NOMO-1 treated with dmso at 0.1 percent for 144 hours (cell line): ENCODE data around the gene SIPA1.

Source experiments
- DNase-seq: peaks from one replicate; lab custom pipeline; 2025; ENCODE audit not compliant: unreplicated experiment; lab: John Stamatoyannopoulos, UW

SIPA1 gene, protein sequence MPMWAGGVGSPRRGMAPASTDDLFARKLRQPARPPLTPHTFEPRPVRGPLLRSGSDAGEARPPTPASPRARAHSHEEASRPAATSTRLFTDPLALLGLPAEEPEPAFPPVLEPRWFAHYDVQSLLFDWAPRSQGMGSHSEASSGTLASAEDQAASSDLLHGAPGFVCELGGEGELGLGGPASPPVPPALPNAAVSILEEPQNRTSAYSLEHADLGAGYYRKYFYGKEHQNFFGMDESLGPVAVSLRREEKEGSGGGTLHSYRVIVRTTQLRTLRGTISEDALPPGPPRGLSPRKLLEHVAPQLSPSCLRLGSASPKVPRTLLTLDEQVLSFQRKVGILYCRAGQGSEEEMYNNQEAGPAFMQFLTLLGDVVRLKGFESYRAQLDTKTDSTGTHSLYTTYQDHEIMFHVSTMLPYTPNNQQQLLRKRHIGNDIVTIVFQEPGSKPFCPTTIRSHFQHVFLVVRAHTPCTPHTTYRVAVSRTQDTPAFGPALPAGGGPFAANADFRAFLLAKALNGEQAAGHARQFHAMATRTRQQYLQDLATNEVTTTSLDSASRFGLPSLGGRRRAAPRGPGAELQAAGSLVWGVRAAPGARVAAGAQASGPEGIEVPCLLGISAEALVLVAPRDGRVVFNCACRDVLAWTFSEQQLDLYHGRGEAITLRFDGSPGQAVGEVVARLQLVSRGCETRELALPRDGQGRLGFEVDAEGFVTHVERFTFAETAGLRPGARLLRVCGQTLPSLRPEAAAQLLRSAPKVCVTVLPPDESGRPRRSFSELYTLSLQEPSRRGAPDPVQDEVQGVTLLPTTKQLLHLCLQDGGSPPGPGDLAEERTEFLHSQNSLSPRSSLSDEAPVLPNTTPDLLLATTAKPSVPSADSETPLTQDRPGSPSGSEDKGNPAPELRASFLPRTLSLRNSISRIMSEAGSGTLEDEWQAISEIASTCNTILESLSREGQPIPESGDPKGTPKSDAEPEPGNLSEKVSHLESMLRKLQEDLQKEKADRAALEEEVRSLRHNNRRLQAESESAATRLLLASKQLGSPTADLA

DNA sequence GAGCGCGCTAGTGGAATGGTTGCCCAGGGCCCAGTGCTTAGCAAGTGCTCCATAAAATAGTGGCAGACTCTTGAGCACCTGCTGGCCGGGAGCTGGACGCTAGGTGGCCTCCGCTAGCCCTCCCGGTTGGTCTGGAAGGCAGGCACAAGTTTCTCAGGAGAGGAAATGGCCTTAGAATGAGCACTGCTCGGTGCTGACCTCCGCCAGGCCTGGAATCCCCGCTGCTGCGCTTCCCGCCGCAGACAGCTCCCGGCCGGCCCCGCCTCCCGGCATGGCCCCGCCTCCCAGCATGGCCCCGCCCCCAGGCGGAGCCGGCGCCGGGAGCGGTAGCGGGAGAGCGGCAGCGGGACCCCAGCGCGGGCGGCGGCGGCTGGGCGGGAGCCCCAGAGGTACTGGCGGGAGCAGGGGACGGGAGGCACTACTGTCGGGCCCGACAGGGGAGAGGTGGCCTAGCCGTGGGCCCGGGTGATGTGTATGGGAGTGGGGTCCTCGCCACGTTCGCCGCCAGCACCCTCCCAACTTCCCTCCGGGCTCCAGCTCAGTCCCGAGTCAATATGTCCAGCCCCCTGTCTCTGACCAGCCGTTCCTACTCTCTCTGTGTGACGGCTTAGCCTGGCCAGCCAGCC is at the start of gene SIPA1:
Gene SIPA1 (plus strand): TSS at position 308 of the 626 bp plus-strand sequence. CDS start 2,821 bp downstream, outside the sequence.
- peak; percentile 24 for DNase-seq

DNA sequence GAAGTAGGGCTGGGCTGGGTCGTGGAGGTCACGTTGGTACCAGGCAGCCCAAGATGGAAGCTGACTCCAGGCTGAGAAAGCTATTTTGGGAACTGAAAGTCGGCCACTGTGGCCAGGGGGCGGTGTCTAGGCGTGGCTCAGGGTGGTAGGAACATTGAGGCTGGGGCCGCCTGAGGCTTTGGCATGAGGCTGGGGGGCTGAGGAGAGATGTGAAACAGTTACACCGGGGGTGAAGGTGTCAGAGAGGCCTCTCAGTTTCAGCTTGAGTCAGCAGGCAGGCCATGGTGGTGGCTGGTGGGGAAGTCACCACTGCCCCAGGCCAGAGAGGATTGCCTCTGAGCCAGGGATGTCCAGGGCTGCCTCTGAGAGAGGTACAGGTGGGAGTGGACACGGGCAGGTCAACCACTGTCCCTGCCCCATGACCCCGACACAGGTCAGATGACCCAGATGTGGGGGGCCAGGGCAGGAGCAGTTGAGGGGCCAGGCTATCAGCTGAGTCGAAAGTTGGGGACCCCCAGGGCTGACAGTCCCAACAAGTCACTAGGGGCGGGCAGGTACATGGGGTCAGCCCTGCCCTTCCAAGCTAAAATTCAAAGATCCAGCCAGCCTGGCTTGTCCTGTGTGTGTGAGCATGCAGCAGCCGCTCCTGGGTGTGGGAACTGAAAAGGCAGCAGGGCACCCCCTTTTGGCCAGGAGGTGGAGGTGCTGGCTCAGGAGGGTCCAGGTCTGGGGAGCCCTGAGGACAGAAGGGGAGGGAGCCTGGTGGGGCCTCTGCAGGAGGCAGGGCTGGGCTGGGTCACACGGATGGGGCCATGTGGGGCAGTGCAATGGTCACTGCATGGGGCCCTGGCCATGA is 49.5 kb upstream of the SIPA1 start:
- peak; percentile 61 for DNase-seq

DNA sequence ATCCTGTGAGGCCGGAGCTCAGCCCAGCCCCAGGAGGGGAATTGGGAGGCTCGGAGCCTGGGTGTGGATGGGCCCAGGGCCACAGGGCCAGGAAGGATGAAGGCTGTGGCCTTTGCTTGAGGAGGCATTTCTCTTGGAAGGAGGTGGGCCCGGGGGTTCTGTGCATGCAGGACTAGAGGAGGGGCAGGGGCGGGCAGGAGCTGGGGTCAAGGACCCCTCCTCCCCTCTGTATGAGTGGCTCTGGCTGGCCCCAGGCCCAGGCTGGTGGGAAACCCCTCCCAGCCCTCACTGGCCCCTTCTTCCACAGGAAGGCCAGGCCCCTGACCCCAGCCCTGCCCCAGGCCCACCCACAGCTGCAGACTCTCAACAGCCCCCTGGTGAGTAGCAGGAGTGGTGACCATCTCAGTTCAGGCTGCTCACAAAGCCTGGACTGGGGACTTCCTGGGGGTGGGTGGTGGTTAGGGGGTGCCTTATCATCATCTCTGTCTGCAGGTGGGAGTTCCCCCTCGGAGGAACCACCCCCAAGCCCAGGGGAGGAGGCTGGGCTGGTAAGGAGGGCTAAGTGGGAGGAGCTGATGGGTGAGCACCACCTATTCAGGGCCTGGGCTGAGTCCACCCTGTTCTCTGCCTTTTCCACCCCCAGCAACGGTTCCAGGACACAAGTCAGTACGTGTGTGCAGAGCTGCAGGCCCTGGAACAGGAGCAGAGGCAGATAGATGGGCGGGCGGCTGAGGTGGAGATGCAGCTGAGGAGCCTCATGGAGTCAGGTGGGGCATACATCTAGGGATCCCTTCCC is 48.3 kb upstream of the SIPA1 start:
- no peak for DNase-seq

DNA sequence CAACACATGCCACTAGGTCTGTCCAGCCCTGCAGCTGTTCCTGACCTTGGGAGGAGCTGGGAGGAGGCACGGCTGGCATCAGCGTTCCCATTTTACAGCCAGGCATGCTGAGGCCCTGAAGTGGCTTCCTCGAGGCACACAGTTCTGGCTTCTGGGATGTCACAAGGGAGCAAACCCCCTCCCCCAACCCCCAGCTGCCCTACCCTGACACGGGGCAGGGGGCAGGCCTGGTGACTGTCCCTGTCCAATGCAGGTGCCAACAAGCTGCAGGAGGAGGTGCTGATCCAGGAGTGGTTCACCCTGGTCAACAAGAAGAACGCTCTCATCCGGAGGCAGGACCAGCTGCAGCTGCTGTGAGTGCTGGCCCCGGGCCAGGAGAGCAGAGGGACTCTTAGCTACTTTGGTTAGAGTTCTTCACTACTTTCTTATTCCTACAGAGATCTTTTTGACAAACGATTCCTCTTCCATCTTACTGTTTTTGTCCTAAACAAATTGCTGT is 47.6 kb upstream of the SIPA1 start:
- no peak for DNase-seq

DNA sequence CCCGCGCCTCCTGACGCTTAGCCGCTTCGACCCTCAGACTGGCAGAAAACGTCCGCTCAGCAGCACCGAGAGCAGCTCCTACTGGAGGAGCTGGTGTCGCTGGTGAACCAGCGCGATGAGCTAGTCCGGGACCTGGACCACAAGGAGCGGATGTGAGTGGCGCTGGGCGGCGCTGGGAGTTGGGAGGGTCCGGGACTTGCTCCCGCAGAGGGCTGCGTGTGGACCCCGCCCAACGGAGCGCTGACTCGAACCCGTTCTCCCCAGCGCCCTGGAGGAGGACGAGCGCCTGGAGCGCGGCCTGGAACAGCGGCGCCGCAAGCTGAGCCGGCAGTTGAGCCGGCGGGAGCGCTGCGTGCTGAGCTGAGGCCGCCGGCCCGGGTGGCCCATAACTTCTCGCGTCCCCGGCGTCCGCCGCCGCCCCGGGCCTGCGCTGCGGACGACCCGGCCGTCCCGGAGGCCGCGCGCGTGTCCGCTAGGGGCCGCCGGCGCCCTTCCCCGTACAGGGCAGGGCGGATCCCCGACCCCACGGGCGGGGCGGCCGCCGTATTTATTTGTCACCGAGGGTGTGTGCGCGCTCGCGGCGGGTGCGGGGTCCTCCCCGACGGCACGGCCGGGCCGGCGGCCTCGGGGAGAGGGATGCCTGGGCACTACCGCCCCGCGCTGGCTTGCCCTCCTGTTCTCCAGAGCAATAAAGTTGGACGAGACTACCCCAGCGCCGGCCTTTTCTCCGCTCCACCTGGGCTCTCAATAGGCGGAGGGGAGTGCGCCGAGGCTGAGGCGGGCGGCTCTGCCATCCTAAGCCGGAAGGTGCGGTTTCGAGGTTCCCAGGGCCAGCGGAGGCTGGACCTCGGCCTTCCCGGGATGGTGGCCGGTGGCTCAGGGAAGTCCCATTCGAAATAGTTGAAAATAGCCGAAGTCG is 45.7 kb upstream of the SIPA1 start:
- no peak for DNase-seq

DNA sequence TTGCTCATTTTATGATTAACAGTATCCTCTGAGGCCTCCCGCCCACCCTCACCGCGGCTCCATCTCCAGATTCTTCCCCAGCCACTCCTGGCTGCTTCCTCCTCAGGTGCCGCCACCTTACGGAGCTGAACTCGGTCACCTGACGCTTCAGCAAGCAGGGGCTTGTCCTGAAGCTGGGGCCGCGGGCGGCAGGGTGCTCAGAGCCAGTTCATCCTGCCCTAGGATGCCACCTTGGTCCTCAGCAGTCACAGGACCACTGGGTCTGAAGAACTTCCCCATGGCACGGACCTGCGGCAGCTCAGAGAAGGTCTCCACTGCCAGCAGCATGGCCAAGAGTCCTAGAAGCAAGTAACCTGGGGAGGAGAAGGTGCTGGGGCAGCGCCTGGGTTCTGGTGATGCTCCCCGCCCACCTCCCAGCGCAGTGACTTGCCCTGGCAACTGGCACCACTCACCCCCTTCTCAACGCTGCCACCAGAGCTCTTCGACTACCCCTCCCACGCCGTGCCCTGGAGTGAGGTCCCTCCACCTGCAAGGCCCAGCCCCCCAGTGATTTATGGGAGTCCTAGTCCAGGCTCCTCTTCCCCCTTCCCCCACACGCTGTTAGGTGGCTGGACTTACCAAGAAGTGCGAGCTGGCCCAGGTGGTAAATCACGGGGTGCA is 44.9 kb upstream of the SIPA1 start:
- DNase-seq: no peak

DNA sequence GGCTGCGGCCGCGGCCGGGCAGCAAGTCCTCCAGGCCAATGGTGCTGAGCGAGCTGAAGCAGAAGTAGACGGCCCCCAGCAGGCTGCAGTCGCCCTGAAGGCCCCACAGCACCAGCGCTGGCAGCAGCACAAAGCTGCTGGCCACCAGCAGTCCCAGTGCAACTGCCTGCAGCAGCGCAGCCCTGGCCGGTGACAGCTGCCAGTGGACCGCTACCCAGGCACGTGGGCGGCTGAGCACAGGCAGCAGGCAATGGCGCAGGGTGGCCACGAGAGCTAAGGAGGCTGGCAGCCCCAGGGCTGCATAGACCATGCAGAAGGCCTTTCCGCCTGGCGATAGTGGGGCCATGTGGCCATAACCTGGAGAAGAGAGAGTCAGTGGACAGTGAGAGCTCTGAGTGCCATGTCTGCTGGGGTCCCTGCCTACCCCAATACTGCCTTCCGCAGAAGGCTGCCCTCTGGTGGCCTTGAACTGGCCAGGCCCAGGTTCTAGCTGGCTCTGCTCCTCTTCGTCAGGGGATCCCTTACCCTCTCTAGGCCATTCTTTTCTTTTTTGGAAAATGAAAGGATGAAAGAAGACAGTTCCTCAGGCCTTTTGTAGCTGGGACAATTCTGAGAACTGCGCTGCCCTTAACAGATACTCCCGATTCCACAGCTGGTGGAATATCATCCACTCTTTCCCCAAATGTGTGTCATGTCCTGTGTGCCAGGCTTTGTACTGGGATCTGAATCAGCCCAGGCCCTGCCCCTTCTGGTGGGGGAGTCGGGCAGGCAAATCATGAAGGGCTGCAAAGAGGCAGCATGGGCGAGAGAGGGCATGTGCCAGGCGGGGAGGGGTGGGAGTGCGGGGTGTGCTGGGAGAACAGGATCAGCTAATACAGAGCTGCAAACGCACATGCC is 44.1 kb upstream of the SIPA1 start:
- DNase-seq: peak; percentile 33

DNA sequence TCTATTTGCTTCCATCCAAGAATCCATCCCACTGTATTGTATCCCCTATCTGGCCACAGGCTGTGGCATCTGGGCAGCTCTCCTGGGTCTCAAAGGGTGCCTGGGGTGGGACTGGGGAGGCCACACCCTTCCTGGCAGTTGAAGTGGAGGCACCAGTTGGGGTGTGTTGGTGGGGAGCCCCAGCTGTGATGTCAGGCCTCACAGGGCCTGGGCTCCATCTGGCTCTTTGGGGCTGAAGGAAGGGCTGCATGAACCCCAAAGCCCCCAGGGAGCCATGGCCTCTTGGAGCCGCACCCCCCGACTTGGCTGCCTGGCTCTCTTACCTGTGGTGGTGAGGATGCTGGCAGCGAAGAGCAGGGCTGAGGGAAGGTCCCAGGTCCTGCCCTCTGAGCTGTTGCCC is 42.8 kb upstream of the SIPA1 start:
- no peak for DNase-seq

DNA sequence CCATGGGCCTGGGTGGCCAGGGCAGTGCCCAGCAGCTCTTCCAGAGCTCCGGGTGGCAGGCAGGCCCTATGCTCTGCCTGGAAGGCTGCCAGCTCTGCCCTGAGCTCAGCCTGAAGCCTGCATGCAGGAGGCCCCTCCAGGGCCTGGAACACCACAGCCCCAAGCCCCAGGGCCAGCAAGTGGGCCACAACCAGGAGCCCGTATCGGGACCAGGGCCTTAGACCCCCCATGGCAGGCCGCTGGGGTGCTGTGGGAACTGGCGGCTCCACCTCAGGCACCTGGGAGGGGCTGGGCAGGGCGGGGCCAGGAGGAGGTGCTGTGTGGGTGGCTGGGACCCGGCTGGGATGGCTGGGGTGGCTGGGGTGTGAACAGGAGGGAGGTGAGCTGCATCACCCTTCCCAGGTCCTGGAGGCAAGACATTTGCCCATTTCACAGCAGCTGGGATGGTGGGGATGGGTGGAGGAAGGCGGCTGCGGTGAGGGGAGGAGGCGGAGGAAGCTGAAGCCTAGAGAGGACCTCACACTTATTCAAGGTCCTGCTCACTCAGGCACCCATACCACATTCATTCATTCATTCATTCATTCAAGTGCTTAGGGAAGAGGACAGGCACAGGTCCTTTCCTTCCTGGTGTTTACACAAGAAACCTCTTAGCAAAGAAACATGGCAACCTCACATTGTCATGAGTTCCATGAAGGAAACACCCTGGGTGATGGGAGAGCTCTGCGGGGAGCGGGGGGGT is 42.2 kb upstream of the SIPA1 start, which contains the start of gene KCNK7:
Gene KCNK7 (minus strand): TSS at position 258 of the 739 bp plus-strand sequence. CDS start 28 bp downstream, at position 230.
- DNase-seq: no peak

DNA sequence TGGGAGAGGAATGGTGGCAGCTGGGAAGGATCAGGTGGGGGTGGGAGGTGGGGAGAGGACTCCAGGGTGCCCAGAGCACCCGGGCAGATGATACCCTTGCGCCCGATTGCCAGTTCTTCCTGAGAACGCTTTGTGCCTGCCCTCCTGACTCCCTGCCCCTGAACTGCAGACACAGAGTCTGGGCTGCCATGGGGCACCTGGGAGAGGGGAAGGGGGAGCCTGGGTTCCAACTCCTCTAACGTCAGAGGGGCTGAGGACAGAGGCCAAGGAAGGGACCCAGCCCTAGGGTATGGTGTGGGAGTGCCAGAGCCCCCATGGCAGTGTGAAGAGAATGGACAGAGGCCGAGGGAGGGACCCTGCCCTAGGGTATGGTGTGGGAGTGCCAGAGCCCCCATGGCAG is 41.4 kb upstream of the SIPA1 start:
- no peak for DNase-seq

DNA sequence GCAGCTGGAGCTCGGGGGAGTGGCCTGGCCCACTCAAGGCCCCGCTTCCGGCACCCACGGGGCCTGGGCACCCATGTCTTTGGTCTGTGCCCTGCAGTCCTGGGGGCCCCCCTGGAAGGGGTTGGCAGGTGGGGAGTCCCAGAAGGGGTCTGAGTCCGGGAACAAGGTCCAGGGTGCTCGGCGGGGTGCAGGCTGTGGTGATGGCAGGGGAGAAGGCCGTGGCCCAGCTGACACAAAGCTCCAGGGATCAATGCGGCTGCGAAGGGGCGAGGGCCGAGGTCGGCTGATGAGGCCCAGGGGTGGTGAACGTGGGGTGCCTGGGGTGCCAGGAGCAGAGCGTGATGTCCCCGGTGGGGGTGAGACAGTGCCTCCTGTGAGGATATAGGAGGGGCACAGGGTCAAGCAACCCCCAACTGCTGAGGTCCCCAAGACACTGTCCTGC is 39.6 kb upstream of the SIPA1 start:
- DNase-seq: no peak

DNA sequence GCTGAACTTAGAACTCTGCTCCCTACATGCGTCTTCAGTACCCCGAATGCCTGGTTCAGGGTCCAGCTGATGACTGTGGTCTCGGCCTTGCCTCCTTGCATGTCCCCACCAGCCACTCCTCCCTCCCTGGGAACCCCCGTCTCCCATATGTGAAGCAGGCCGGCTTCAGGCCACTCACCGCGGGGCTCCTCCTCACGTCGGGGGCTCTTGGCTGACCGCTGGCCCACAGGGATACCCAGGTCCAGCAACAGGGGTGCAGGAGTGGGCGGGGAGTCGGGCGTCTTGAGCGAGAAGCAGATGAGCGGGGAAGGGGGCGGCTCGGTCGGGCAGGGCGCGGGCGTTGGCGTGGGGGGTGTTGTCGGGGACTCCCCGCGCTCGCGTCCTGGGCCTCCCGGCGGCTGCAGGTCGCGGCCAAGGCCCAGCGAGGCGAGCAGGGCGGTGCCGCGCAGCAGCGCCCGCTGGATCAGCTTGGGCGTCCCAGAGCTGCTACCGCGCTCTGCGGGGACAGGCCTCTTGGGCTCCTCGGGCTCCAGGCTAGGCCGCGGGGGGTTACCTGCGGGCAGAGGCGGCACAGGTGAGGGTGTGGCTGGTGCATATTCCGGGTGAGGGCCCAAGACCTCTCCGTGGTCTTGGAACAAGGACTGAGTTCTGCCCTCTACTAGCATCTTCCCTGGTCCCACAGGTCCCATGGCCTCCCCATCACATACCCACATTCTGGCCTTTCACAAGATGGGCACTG is 38.5 kb upstream of the SIPA1 start:
- DNase-seq: no peak

DNA sequence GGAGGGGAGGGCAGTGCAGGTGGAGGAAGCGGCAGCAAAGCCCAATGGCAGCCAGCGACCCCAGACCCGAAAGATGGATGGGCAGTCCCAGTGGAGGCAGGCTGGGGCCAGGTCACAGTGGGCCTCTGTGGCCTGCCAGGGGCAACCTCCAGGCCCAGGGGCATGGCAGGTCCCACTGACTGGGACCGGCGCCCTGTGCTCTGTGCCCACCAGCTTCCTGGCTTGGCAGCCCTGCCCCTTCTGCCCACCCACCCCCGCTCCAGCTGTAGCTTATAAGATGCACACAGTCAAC is 38.0 kb upstream of the SIPA1 start:
- DNase-seq: no peak

DNA sequence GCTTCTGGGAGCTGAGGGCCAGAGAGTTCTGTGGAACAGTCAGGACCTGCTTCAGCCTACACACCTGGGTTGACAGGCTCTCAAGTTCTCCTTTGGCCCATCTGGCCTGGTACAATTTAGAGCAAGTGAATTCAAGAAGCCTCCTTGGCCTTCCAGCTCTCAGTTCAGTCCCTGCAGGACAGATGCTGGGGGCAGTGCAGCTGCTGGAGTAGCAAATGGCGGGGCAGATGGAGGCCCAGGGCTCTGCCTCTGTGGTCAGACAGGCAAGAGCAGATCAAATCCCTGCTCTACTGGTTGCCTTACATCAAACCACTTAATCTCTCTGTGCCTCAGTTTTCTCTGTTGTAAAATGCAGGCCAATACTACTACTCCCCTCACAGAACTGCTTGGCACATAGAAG is 33.6 kb upstream of the SIPA1 start:
- DNase-seq: no peak

DNA sequence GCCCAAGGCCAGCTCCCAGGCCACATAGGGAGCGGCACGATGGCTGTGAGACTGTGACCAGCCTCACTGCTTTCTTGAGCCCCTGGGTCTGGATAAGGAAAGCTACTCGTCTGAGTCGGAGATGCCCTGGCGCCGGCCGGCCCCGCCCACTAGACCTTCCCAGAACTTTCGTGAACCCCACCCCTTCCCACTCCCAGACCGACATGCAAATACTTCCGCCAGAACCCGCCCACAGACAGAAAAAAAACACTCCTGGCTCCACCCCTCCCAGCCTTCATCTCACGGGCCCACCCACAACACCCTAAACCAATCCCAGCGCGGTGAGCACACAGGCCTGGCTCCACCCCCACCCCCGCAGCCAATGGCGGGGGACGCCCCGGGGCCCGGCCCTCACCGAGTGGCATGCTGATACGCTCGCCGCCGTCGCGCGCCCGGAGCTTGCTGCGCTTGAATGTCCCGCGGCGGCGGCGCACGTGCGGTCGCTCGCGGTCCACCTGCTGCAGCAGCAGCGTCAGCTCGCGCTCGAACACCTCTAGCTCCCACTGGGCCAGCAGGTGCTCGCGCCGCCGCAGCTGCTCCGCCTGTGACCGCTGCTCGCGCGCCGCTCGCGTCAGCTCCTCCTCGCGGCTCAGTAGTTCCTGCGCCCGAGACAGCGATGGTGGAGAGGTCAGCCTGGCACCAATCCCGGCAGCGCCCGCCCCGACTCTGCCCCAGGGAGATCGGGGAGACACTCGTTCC is 30.9 kb upstream of the SIPA1 start:
- DNase-seq: no peak
